ENCODE results near the gene ABCC9.

DNA sequence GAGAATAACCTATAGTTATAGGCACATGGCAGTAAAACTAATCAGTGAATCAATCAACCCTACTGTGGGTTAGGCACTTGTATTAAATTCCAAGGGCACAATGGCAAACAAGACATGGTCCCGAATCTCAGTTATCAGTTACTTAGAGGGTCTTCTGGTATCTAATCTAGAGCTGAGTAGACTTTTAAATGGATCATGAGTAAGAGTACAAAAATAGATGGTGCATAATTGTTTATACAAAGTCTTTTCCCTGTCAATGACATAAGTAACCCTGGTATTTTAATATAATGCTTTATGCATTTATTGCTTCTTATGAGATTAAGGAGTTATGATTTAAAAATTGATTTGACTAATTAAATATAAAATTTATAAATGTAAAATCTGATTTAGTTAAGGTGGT lies 143.7 kb downstream of the ABCC9 start:
- TF ChIP-seq, protein P1, sequence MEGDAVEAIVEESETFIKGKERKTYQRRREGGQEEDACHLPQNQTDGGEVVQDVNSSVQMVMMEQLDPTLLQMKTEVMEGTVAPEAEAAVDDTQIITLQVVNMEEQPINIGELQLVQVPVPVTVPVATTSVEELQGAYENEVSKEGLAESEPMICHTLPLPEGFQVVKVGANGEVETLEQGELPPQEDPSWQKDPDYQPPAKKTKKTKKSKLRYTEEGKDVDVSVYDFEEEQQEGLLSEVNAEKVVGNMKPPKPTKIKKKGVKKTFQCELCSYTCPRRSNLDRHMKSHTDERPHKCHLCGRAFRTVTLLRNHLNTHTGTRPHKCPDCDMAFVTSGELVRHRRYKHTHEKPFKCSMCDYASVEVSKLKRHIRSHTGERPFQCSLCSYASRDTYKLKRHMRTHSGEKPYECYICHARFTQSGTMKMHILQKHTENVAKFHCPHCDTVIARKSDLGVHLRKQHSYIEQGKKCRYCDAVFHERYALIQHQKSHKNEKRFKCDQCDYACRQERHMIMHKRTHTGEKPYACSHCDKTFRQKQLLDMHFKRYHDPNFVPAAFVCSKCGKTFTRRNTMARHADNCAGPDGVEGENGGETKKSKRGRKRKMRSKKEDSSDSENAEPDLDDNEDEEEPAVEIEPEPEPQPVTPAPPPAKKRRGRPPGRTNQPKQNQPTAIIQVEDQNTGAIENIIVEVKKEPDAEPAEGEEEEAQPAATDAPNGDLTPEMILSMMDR (IDR thresholded peaks at IDR 0.05 in 8 of 11, conservative IDR thresholded peaks at IDR 0.05 in 3 of 11) = no peak
- no peak for TF ChIP-seq POLR2A (IDR thresholded peaks at IDR 0.05)

All from spleen (tissue), 7 donors.